HG03469 (cell line): ENCODE results near the gene INPP5F.
A peak's percentile ranks its signal among the peaks of the same experiment; 100 is the strongest.

ENCODE experiments used
- ATAC-seq: cut with Tn5 transposase; IDR thresholded peaks from one replicate; pipeline ENCODE4 v1.9.1; 2021; ENCODE audit warnings: mild to moderate bottlenecking, moderate library complexity, moderate number of reproducible peaks; ENCODE audit not compliant: unreplicated experiment

The INPP5F gene, protein sequence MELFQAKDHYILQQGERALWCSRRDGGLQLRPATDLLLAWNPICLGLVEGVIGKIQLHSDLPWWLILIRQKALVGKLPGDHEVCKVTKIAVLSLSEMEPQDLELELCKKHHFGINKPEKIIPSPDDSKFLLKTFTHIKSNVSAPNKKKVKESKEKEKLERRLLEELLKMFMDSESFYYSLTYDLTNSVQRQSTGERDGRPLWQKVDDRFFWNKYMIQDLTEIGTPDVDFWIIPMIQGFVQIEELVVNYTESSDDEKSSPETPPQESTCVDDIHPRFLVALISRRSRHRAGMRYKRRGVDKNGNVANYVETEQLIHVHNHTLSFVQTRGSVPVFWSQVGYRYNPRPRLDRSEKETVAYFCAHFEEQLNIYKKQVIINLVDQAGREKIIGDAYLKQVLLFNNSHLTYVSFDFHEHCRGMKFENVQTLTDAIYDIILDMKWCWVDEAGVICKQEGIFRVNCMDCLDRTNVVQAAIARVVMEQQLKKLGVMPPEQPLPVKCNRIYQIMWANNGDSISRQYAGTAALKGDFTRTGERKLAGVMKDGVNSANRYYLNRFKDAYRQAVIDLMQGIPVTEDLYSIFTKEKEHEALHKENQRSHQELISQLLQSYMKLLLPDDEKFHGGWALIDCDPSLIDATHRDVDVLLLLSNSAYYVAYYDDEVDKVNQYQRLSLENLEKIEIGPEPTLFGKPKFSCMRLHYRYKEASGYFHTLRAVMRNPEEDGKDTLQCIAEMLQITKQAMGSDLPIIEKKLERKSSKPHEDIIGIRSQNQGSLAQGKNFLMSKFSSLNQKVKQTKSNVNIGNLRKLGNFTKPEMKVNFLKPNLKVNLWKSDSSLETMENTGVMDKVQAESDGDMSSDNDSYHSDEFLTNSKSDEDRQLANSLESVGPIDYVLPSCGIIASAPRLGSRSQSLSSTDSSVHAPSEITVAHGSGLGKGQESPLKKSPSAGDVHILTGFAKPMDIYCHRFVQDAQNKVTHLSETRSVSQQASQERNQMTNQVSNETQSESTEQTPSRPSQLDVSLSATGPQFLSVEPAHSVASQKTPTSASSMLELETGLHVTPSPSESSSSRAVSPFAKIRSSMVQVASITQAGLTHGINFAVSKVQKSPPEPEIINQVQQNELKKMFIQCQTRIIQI

GRCh38 chr10:119725828-119726675, at the start of gene INPP5F:
TSS of gene INPP5F (plus strand) at chr10:119726050. CDS start at chr10:119726263, 213 bp downstream.
- peak; percentile 63 for ATAC-seq

GRCh38 chr10:119677126-119677525, 48.7 kb upstream of the INPP5F start:
- ATAC-seq: no peak

- ATAC-seq: no peak
Measured at GRCh38 chr10:119677904-119678755, 47.7 kb upstream of the INPP5F start.

DNA sequence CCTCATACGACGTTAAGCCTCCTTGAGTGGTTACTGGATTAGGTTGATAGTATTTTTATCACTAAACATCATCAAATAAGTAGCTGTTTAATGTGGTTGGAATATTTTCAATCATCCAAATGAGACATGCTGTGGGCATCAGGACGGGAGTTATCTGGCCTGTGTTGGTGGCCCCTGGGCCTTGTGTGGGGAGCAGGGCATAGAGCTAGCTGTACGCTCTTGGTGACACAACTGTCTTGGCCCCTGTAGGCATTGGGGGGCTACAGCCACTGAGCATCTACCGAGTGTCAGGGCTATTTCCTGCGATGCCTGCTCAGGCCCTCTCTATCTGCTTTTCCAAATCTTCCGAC, 46.4 kb upstream of the INPP5F start:
- no peak for ATAC-seq

GRCh38 chr10:119680050-119680449, 45.8 kb upstream of the INPP5F start:
- ATAC-seq: no peak

GRCh38 chr10:119680650-119681081, 45.2 kb upstream of the INPP5F start:
- ATAC-seq: no peak

- peak; percentile 66 for ATAC-seq
Measured at GRCh38 chr10:119686465-119687191, 39.2 kb upstream of the INPP5F start.

DNA sequence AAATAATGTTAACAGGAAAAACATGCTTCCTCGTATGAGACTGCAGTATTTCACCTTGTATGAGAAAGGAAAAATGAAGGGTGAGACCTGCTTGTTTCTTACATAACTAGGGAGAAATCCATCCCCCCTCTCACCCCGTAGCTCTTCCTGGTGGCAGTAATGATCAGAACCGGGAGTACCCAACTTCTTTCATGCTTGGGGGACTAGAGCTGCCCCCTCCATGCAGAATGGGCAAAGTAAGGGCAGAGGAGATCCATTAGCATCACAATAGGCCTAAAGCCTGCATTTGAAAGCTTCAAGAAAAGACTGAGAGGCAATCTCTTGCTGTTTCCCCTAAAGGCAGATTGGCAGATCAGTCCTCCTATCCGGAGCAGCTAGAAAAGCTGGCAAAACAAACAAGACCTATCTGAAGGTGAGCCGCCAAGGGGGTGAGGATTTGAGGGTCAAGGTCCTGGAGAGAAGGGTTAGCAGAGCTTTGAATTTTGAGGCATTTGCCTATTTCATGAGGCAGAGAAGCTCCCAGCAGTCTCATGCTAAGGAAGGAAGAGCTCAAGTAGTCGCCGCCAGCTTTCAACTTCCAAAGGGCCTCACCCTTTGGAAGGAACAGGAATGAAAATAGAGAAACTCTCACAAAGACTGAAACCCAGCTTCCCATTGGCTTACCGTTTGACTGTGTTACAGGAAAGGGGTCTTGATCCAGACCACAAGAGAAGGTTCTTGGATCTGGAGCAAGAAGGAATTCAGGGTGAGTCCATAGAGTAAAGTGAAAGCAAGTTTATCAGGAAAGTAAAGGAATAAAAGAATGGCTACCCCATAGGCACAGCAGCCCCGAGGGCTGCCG, 38.4 kb upstream of the INPP5F start:
- ATAC-seq: no peak

GRCh38 chr10:119688033-119688508, 37.8 kb upstream of the INPP5F start:
- ATAC-seq: no peak

GRCh38 chr10:119689016-119689580, 36.8 kb upstream of the INPP5F start:
- no peak for ATAC-seq

DNA sequence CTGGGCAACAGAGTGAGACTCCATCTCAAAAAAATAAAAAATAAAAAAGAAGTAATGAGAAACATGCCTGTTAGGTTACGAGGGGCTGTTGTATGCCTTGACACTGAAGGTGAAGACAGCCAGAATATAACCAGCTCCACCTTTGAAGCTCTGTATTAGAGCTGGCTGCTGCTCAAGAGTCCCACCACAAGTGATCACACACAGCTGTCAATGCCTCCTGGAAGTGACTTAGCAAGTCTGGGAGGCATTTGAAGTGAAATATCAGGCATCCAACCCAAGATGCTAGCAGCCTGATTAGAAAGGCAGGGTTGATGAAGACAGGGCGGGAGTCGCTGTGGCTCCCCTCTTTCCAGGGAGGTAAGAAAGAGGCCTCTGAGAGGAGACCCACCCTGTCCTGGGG, 34.1 kb upstream of the INPP5F start:
- ATAC-seq: no peak

- ATAC-seq: no peak
Measured at GRCh38 chr10:119693262-119693957, 32.4 kb upstream of the INPP5F start.

GRCh38 chr10:119694608-119695007, 31.2 kb upstream of the INPP5F start:
- ATAC-seq: no peak

DNA sequence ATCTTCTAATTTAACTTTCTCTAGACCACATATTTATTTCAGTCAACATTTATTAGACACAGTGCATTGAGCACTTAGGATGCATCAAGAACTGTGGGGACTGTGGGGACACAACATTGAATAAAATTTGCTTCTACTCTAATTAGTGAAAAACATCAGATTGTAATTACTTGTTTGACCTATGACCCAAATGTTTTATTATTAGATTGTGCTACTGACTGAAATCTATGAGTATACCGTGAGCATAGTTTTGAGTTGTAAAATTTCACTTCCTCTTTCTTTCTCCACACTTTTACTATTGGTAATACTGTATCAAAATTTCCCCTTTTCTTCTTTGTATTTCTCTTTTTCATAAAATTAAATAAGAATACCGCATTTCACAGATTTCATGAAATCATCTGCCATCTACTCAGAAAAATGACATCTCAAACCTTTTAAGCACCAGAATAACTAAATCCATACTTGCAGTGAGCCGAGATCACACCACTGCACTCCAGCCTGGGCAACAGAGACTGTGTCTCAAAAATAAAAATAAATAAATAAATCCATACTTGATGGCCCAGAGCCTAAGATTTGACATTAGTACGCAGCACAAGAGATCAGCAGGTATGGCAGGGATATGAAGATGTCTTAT, 25.4 kb upstream of the INPP5F start:
- peak; percentile 44 for ATAC-seq

GRCh38 chr10:119701861-119702260, 24.0 kb upstream of the INPP5F start:
- no peak for ATAC-seq

DNA sequence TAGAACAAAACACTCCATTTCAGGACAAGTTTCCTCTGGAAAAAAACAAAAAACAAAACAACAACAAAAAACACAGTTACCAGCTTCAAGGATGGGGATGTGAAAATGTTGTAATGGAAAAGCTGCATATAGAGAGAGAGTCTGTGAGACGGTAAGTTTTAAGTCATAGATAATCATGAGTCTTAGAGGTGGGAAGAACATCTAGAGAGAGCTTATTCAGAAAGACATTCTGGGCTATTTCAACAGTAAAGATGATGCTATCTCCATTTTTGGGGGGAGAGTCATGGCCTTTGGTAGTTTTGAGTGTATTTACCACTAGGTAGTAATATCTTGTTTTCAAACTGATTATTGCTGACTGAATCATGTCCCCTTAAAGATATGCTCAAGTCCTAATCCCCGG, 23.3 kb upstream of the INPP5F start:
- ATAC-seq: no peak
